Breast epithelium (tissue), 4 donors: ENCODE data around the gene PPP2R2B. TPM values are rescaled to one million over a fixed set of nuclear protein-coding genes. Genes with fewer than 3 reads are reported as not detected.

ENCODE experiments used
- DNase-seq, 2 donors: peaks; one replicate each; pipeline ENCODE4 v3.0.0-alpha.2; 2019; ENCODE audit warnings: low spot score in 2 of 2
- H3K27ac ChIP-seq, 2 donors: fragments of 200-600 bp; sonication (generic) in 1 of 2; one replicate each; pipeline ENCODE4 v1.5.1; 2016 to 2019; ENCODE audit warnings: mild to moderate bottlenecking in 1 of 2
- H3K27me3 ChIP-seq, 2 donors: fragments of 200-600 bp; sonication (generic) in 1 of 2; one replicate each; pipeline versions ENCODE4 v1.5.1 to v1.6.0; 2017 to 2019; ENCODE audit warnings: control low read depth in 1 of 2, mild to moderate bottlenecking in 1 of 2
- H3K36me3 ChIP-seq: fragments of 200-600 bp; one replicate; pipeline ENCODE4 v1.5.1; 2019
- H3K4me1 ChIP-seq, 2 donors: fragments of 200-600 bp; sonication (generic); one replicate each; pipeline ENCODE4 v1.5.1; 2016 to 2019; ENCODE audit warnings: control low read depth in 1 of 2
- H3K4me3 ChIP-seq, 3 donors: fragments of 200-600 bp; sonication (generic); 1 replicate in 2 of 3; 2 replicates in 1 of 3; pipeline ENCODE4 v1.5.1; 2016 to 2019; ENCODE audit warnings: mild to moderate bottlenecking in 3 of 3, moderate library complexity in 2 of 3
- H3K9me3 ChIP-seq, 2 donors: fragments of 200-600 bp; sonication (generic) in 1 of 2; one replicate each; pipeline ENCODE4 v1.5.1; 2016 to 2019; ENCODE audit warnings: control low read depth in 1 of 2
- CTCF ChIP-seq, 3 donors: fragments of 450-650 bp; IDR thresholded peaks; one replicate each; pipeline ENCODE4 v1.5.1; 2016 to 2017; ENCODE audit warnings: antibody characterized with exemption in 3 of 3, mild to moderate bottlenecking in 3 of 3, moderate library complexity in 3 of 3
- POLR2A ChIP-seq: fragments of 450-650 bp; IDR thresholded peaks from one replicate; pipeline ENCODE4 v1.6.1; 2016; ENCODE audit warnings: antibody characterized with exemption, mild to moderate bottlenecking, moderate library complexity
- POLR2AphosphoS5 ChIP-seq, 3 donors: sonication (generic); formaldehyde crosslinking; IDR thresholded peaks; one replicate each; pipeline ENCODE4 v1.6.1; 2017; ENCODE audit warnings: antibody characterized with exemption in 3 of 3
- intact Hi-C: fragments of 100-400 bp; cut with DNase I; formaldehyde crosslinking; loops from one replicate; pipeline ENCODE4 v1.15.1; 2023; ENCODE audit warnings: low total_unique reads
- total RNA-seq, 3 donors: library from RNA; depleted of rRNA; stranded (reverse); fragments of >200 nt; gene quantifications; one replicate each; pipeline ENCODE4 v1.1.0, GENCODE V29; 2016

PPP2R2B gene
- total RNA-seq, 3 donors from 2014 or later, result 0.33 to 1.8 (median 1.6) TPM

GRCh38 chr5:146553446-146553845 lies 325.1 kb downstream of the PPP2R2B start:
- Histone ChIP-seq H3K36me3 (no peaks in the 10 kb centered on the region), H3K9me3 (no peaks in the 10 kb centered on the region), H3K4me3 (no peak overlapping the region), H3K4me1 (no peaks in the 10 kb centered on the region), H3K27me3 (no peaks in the 10 kb centered on the region), H3K27ac (no peak overlapping the region)
- intact Hi-C loops, result loop anchor here (5.0 kb wide), 1 partner anchor 414 kb away; no protein-coding TSS in a partner anchor
- TF ChIP-seq POLR2AphosphoS5 (IDR thresholded peaks at IDR 0.05) (no peak), CTCF (IDR thresholded peaks at IDR 0.05) (no peak), POLR2A (no peak)
- no peak for DNase-seq

DNA sequence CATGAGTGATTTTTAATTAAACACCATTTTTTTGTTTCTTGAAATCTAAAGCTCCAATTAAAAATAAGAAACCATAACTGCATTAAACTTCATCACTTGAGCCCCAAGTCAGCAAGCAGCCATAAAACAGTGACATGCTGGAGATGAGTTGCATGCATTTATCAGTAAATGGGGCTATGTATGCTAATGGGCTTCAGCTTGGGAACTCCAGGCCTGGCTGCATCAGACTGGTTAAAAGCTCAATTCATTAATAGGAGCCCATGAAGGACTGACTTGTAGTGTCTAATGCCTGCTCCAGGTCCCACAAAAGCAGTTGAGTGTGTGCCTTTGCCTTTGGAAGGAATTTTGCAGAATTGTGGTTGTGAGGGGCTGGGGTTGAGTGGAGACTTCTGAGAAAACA lies 328.9 kb downstream of the PPP2R2B start:
- no peak overlapping the region for H3K4me3 ChIP-seq
- H3K27ac ChIP-seq, result no peak overlapping the region
- intact Hi-C loops, result loop anchor here (5.0 to 10.0 kb wide), 3 partner anchors 365 to 1275 kb away; no protein-coding TSS in a partner anchor
- no peaks in the 10 kb centered on the region for H3K4me1 ChIP-seq
- H3K9me3 ChIP-seq, result no peaks in the 10 kb centered on the region
- H3K27me3 ChIP-seq, result no peaks in the 10 kb centered on the region
- H3K36me3 ChIP-seq, result no peaks in the 10 kb centered on the region
- DNase-seq, result no peak
- TF ChIP-seq POLR2A (no peak), POLR2AphosphoS5 (IDR thresholded peaks at IDR 0.05) (no peak), CTCF (IDR thresholded peaks at IDR 0.05) (no peak)

DNA sequence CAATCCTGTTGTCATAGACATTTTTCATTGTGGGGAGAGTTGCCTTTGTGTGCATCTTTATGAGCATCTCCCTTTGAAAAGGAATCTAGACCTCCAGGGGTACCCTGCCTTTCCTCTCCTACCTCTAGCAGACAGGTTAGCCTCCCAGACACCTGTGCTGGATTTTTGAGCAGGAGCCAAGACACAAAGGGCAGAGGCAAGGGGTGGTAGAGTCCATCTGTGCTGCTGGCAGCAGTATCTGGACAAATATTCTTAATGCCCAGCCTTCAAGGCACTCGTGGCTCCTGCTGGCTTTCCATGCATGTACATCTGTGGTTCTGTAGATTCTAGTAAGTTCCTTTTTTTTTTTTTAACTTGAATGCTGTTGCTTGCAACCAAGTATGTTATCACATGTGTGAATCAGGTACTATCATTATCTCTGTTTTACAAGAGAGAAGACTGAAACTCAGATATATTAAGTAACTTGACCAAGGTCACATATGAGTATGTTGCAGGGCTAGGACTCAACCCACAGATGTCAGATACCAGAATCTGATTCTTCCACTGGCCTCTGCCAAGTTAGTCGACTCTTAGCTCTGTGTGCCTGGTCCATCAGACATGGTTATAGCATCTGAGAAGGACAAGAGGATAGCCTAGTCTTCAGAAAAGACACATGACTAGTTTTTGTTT lies 329.6 kb downstream of the PPP2R2B start:
- Histone ChIP-seq H3K4me1 (no peaks in the 10 kb centered on the region), H3K27ac (no peak overlapping the region), H3K9me3 (no peaks in the 10 kb centered on the region), H3K36me3 (no peaks in the 10 kb centered on the region), H3K27me3 (no peaks in the 10 kb centered on the region), H3K4me3 (no peak overlapping the region)
- DNase-seq, result no peak
- TF ChIP-seq POLR2AphosphoS5 (IDR thresholded peaks at IDR 0.05) (no peak), CTCF (IDR thresholded peaks at IDR 0.05) (no peak), POLR2A (no peak)
- intact Hi-C loops, result loop anchor here (10.0 kb wide), 2 partner anchors 366 to 1274 kb away; no protein-coding TSS in a partner anchor

GRCh38 chr5:146544232-146544631 lies 334.3 kb downstream of the PPP2R2B start:
- H3K27me3 ChIP-seq, result no peaks in the 10 kb centered on the region
- no peaks in the 10 kb centered on the region for H3K4me1 ChIP-seq
- H3K4me3 ChIP-seq, result no peak overlapping the region
- H3K9me3 ChIP-seq, result no peaks in the 10 kb centered on the region
- TF ChIP-seq CTCF (IDR thresholded peaks at IDR 0.05) (no peak), POLR2A (no peak), POLR2AphosphoS5 (IDR thresholded peaks at IDR 0.05) (no peak)
- no peak for DNase-seq
- no peaks in the 10 kb centered on the region for H3K36me3 ChIP-seq
- intact Hi-C loops, result loop anchor here (10.0 kb wide), 2 partner anchors 371 to 1269 kb away; no protein-coding TSS in a partner anchor
- no peak overlapping the region for H3K27ac ChIP-seq
